ENCODE results near the gene PRAMEF15.
"Not testable (repeated sequence)": the region's sequence is repeated elsewhere in the genome, so short reads cannot be mapped to it uniquely, and the experiment has no call there.

DNA sequence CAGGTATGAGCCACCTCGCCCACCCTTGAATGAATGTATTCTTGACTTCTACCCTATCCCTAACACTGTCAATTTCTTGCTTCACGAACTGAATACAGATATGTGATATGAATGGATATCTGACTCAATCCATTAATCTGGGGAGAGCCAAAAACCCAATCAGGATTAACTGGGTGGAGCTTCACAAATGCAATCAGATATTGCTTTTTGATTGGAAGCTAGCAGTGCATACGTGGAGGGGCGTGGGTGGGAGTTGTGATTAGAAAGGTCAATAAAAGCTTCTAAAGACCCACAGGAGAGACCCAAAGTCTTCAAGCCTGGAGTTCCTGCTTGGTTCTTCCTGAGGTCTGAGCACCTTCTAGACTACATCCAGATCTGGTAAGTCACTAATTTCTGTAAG is at the start of gene PRAMEF15:
- TF ChIP-seq, protein P1, sequence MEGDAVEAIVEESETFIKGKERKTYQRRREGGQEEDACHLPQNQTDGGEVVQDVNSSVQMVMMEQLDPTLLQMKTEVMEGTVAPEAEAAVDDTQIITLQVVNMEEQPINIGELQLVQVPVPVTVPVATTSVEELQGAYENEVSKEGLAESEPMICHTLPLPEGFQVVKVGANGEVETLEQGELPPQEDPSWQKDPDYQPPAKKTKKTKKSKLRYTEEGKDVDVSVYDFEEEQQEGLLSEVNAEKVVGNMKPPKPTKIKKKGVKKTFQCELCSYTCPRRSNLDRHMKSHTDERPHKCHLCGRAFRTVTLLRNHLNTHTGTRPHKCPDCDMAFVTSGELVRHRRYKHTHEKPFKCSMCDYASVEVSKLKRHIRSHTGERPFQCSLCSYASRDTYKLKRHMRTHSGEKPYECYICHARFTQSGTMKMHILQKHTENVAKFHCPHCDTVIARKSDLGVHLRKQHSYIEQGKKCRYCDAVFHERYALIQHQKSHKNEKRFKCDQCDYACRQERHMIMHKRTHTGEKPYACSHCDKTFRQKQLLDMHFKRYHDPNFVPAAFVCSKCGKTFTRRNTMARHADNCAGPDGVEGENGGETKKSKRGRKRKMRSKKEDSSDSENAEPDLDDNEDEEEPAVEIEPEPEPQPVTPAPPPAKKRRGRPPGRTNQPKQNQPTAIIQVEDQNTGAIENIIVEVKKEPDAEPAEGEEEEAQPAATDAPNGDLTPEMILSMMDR (IDR thresholded peaks at IDR 0.05), result not testable (repeated sequence)
- TF ChIP-seq POLR2A (IDR thresholded peaks at IDR 0.05), result not testable (repeated sequence)

Data from thyroid gland (tissue), 4 donors.